GM21576 (cell line): ENCODE measurements around the gene ARHGEF4.
"Not testable (repeated sequence)": the region's sequence is repeated elsewhere in the genome, so short reads cannot be mapped to it uniquely, and the experiment has no call there.

Source experiments
- ATAC-seq: cut with Tn5 transposase; IDR thresholded peaks from one replicate; pipeline ENCODE4 v1.9.1; 2021; ENCODE audit warnings: mild to moderate bottlenecking, moderate library complexity; ENCODE audit not compliant: unreplicated experiment

Gene ARHGEF4

DNA sequence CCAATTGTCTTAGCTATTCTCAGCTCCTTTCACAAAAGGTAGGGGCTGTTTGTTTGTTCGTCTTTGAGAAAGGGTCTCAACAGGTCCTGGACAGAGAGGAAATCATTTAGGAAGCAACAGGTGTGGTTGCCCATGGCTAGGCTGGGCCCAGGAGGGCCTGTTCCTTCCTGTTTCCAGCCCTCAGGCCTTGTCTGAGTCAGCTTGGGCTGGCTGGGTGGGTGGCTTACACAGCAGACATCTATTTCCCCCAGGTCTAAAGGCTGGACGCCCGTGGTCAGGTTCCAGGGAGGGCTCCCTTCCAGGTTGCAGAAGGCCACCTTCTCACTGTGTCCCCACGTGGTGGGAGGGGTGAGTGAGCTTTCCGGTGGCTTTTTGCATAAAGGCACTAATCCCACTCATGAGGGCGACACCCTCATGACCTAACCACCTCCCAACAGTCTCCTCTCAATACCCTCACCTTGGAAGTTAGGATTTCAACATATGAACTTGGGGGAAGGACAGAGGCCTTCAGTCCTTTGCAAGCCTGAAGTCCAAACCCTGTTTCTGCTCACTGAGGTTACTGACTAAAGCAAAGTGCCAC is 45.5 kb downstream of the ARHGEF4 start:
- no peak for ATAC-seq

DNA sequence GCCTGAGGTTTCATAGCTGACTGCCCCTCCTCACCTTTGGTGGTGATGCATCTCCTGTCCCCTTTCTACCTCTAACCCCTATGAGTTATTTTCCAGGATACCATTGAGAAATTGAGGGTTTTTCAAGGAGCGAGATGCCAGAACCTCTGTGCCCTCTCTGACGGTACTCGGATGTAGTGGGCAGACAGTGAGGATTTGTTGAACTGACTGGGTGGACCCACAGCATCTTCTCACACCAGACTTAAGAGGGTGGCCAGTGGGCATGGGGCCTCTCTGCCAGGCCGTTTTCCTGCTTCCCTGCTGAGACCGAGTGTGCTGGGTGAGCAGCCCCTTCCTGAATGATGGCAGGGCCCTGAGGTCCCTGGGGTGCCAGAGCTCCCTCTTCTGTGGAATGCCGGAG is 46.3 kb downstream of the ARHGEF4 start:
- no peak for ATAC-seq

DNA sequence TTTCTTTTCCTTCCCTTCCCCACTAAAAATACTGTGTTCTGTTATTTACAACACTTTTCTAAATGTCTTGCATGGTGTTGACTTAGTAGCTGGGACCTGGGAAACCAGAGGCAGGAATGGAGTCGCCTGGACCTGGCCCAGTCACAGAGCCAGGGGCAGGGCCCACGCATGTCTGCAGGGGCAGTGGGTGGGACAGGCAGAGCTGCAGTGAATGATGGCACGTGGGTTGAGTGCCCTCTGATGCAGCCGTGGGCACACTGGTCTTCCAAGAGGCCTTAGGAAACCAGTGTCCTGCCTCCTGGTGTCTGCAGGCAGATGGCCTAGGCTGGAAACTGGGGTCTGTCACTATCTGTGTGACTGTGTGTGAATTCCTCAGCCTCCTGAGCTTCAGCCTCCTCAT is 46.8 kb downstream of the ARHGEF4 start:
- no peak for ATAC-seq

- ATAC-seq = no peak
These were observed 47.3 kb downstream of the ARHGEF4 start for GRCh38 chr2:130884013-130884412.

GRCh38 chr2:130884503-130884902 is 47.8 kb downstream of the ARHGEF4 start:
- ATAC-seq = no peak

DNA sequence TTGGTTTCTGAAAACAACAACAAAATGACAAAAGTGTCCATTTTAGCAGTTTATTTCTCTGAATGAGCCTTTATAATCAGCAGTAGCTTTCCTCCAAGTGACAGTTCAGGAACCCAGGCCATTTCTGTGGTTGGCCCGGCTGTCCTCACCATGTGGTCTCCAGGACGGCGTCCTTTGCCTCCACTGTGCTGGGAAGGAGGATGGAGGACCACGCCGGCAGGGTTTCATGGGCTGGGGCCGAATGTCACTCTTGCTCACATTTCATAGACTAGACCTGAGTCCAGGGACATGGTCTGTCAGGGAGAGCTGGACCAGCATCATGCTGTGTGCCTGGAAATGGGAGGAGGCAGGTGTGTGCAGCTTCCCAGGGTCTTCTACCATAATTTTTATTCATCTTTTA is 50.9 kb downstream of the ARHGEF4 start:
- no peak for ATAC-seq

DNA sequence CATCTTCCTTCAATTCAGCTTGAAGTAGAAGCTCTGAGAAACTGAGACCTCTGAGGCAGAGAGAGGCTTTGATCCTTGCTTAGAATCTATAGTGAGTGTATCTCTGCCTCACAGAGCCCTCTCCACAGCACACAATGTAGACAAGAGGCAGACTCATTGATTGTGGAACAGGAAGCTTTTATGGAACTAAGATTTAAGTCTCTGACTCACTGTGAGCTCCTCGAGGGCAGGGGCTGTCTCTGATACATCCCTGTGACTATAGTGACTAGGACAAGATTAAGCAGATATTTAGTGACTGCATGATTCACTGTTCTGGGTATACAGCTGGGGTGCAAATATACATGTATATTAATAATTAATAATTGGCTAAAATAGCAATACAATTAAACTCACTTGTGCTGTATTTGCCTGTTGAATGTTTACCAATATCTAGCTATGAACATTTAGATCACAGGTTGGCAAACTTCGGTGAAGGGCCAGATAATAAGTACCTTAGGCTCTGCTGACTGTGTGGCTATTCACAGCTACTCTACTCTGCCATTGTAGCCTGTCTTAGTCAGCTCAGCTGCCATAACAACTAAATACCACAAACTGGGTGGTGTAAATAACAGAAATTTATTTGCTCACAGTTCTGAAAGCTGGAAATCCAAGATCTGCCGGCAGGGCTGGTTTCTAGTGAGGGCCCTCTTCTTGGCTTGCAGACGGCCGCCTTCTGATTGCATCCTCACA is 54.4 kb downstream of the ARHGEF4 start:
- no peak for ATAC-seq

GRCh38 chr2:130891966-130892365 is 55.3 kb downstream of the ARHGEF4 start:
- ATAC-seq = no peak

- ATAC-seq = no peak
These were observed 56.4 kb downstream of the ARHGEF4 start for GRCh38 chr2:130892793-130893785.

GRCh38 chr2:130894326-130894942 is 57.7 kb downstream of the ARHGEF4 start:
- no peak for ATAC-seq

DNA sequence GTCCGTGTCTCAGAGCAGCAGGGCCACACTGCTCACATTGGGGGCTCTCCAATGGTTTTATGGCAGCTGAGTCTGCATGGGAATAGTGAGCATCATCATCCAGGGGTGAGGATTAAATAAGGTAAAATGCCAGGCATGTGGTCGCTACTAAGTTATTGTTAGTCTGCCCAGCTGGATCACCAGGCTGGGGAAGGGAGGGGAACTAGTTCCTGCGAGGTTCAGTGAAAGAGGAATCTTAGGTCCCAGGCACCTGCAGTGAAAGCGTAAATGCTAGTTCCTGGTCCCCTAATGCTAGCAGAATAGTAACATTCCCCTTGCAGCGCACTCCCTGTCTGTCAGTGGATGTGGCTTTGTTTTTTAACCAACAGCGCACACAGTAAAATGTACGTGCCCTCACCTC is 60.1 kb downstream of the ARHGEF4 start:
- ATAC-seq = no peak

DNA sequence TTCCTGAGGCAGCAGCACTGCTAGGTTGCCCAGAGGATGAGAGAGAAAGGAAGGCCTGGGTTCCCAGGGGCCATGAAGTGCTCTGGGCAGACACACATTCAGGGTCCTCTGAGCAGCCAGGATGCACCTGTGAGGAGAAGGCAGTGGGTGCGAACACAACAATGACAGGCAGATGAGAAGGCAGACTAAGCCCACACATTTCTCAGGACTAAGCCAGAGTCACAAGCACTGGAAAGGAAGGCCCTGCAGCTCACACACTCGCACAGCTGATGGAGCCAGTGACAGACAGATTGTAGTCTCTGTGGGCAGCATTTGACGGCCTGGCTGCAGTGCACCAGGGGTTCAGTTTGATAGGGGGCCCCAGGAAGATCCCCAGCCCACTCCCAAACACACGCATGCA is 61.8 kb downstream of the ARHGEF4 start:
- no peak for ATAC-seq

- no peak for ATAC-seq
These were observed 62.6 kb downstream of the ARHGEF4 start for GRCh38 chr2:130899306-130899705.

GRCh38 chr2:130901061-130901460 is 64.3 kb downstream of the ARHGEF4 start:
- no peak for ATAC-seq

DNA sequence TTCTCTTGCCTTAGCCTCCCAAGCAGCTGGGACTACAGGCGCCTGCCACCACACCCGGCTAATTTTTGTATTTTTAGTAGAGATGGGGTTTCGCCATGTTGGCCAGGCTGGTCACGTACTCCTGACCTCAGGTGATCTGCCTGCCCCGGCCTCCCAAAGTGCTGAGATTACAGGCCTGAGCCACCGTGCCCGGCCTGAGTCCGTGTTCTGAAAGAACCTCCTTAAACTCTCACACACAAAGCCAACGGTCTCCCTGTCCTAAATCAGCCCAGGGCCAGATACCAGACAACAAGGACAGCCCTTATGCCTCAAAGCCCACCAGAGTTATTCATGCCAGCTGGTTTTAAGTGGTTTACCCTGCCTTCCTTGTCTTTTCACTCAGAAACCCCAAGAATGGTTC is 64.9 kb downstream of the ARHGEF4 start:
- ATAC-seq = not testable (repeated sequence)

DNA sequence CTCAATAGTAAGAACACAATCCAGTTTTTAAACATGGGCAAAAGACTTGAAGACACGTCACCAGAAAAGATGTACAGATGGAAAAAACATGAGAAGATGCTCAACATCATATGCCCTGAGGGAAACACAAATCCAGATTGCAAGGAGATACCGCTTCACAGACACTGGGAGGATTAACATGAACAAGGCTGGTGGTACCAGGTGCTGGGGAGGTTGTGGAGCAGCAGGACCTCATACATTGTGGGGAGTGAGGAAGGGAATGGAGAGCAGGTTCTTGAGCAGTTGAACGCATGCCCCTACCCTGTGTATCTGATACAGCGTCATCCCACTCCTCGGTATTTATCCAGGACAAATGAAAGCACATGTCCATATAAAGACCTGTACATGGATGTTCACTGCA is 72.1 kb downstream of the ARHGEF4 start:
- no peak for ATAC-seq

GRCh38 chr2:130910931-130911330 is 74.2 kb downstream of the ARHGEF4 start:
- no peak for ATAC-seq

- ATAC-seq = no peak
These were observed 74.8 kb downstream of the ARHGEF4 start for GRCh38 chr2:130911482-130911881.

DNA sequence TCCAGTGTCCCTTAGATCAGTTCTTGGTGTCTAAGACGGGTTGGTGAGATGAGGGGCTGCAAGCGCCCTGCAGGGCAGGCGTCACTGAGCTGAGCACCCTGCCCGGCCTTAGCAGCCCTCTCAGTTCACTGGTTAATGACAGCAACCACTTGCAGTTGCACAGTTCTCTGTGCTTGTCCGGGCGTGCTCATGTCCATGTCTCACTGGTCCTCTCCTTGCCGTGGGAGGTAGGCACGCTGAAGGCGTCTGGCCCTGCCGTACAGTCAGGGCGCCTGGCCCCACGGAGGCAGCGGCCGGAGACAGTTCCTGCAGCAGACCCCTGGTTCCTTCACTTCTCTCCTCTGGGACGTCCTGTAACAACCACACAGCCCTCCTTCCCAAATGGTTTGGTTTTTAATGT is 75.3 kb downstream of the ARHGEF4 start:
- ATAC-seq = no peak

- ATAC-seq = no peak
These were observed 75.8 kb downstream of the ARHGEF4 start for GRCh38 chr2:130912471-130912870.

DNA sequence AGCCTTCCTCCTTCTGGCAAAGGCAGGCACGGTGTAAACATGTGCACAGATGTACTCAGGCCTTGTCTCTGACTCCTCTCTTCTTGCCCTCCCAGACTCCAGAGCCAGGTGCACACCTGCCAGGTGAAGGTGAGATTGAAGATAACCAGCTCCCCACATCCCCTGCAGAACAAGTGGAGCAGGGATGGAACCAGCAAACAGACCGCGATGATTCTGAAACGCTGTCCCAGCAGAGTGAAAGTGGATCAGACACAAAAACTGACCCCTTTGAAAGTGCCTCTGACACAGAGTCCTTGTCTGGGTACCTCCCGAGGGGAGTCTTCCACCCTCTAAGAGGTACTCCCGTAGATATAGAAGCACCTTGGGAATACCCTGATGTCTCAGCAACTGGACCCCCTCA is 77.2 kb downstream of the ARHGEF4 start:
- no peak for ATAC-seq
